ENCODE measurements around the gene UBR2.
"Not testable (repeated sequence)": the region's sequence is repeated elsewhere in the genome, so short reads cannot be mapped to it uniquely, and the experiment has no call there.

The UBR2 gene

GRCh38 chr6:42619963-42620362, 56.1 kb downstream of the UBR2 start:
- no peak for DNase-seq

DNA sequence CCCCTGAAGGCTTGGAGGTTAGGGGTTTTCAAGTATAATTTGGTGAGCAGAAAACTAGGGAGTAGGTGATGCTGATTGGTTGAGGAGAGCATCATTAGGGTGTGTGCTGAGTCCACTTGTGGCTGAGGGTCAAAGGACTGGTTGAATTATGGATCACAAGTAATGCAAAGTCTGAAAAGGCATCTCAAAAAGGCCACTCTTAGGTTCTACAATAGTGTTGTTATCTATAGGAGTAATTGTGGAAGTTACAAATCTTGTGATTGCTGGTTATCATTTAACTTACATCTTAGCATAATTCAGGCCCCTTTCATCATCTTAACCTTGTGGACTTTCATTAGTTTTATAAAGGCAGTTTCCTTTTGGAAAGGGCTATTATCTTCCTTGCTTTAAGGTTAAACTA, 60.8 kb downstream of the UBR2 start:
- DNase-seq, result no peak

DNA sequence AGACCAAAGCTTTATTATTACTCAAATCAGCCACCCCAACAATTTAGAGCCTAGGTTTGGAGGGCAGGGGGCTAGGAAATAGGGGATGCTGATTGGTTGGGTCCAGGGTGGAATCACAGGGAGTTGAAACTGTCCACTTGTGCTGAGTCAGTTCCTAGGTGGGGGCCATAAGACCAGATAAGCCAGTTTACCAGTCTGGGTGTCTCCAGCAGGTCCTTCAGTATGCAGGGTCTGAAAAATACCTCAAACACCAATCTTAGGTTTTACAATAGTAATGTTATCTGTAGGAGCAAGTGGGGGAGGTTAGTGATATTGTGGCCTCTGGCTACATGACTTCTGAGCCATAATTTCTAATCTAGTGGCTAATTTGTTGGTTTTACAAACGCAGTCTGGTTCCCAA, 63.2 kb downstream of the UBR2 start:
- no peak for DNase-seq

- DNase-seq, result peak; percentile 2
Observed at GRCh38 chr6:42627674-42628073, 63.8 kb downstream of the UBR2 start.

- DNase-seq, result no peak
Observed at GRCh38 chr6:42628604-42629003, 64.8 kb downstream of the UBR2 start.

DNA sequence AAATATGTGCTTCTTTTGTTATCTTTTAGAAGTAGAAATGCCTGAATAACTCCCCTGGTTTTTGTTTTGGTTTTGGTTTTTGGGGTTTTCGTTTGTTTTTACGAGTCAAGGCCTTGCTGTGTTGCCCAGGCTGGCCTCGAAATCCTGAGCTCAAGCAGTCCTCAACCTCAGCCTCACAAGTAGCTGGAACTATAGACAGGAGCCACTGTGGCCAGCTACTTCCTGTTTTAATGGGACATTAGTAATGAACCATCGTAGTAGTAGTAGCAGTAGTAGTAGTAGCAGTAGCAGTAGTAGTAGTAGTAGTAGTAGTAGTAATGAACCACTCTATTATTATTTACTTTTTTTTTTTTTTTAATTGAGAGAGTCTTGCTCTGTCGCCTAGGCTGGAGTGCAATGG, 66.0 kb downstream of the UBR2 start:
- no peak for DNase-seq

DNA sequence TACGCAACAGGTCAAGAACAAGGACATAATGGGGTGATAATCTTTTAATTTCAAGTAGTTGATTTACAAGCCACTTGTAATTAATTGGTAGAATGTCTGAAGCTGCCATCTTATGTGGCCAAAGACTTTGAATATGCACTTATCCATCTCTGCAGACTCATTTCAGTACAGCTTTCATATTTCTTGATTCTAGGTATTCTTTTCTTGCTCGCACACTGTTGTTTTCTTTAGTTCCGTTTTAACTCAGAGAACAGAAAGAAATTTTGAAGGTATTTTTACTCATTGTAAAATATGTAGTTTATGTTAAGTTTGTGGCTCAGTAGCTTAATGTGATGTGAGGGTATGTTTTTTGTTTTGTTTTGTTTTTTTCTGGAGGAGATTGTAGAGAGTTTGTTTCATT, 73.9 kb downstream of the UBR2 start:
- no peak for DNase-seq

- no peak for DNase-seq
Observed at GRCh38 chr6:42642794-42643193, 79.0 kb downstream of the UBR2 start.

GRCh38 chr6:42644211-42644610, 80.4 kb downstream of the UBR2 start:
- no peak for DNase-seq

DNA sequence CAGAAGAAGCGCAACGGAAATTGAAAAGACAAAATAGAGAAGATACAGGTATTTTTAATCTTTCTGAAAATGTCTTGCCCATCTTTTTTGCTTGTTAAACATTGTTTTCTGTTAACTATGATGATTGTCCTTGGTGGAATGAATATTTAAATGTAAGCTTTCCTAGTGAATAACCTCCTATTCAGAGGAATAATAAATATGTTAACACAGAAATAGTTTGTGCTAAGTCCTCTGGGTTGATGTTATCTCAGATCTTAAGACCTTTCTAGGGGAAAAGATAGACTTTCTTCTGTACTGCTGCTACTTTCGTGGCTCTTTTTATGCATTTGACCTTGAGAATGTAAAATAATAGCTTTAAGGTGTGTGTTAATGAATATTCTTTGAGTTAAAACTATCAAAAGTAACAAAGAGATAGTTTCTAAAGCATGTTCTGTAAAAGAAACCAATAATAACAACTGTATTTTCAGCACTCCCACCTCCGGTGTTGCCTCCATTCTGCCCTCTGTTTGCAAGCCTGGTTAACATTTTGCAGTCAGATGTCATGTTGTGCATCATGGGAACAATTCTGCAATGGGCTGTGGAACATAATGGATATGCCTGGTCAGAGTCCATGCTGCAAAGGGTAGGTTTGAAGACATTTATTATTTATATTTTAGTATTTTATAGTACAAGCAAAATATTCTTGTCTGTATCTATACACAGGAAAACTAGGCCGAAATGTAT, 88.4 kb downstream of the UBR2 start:
- DNase-seq, result no peak

DNA sequence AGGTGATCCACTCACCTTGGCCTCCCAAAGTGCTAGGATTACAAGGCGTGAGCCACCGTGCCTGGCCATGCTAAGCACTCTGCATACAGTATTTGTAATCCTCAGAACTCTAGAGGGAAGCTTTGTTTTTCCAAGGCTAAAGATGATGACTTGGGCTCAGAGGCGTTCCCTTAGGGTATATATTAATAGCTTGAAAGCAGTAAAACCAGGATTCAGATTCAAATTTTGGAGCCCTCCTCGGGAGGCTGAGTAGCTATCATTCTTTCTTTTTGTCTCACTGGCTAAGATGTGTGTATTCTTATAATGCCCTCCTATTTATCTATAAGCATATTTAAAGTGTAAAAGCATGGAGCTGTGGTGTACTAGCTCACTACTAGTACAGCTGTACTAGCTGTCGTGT, 90.0 kb downstream of the UBR2 start:
- no peak for DNase-seq

GRCh38 chr6:42659806-42660205, 96.0 kb downstream of the UBR2 start:
- DNase-seq, result no peak

DNA sequence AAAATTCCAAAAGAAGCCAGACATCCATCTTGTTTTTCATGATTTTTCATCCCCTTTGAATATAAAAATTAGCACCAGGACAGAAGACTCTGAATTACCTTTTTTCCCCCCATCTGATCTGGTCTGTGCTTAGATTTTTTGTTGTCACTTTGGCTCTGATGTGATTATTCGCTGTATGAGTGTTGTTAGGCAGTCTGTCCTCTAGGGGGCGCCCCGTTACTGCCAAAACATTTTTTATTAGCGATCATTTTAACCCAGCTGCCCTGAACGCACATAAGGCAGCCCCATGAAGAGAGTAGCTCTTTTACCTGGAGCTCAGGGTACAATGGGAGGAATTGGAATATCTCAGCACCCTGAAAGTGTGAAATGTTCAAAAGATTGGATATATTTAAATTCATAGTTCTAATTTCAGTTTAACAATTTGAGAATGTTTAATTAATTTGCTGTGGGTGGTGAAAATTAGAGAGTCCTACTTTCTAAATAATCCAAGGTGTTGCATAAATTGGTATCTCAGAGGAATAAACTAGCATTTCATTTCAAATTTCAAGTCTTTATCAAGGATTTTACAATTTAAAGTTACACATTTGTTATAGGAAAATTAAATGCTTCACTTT, 97.8 kb downstream of the UBR2 start:
- peak; percentile 75 for DNase-seq

DNA sequence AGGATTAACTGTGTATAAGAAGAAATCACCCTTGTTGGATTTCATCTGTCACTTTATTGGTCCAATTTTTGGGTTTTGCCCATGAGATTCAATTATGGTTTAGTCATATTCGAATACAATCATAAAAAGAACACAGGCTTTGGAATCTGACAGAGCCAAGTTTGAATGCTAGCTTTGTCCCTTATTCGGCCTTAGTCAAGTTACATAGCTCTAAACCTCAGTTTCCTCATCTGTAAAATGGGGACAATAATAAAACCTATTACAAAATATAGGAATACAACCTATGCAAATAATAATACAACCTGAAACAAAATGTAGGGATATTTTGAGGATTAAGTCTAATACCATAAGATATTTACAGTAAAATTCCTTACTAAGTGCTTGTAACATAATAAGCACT, 100.9 kb downstream of the UBR2 start:
- no peak for DNase-seq

- not testable (repeated sequence) for DNase-seq
Observed at GRCh38 chr6:42674368-42674767, 110.5 kb downstream of the UBR2 start.

DNA sequence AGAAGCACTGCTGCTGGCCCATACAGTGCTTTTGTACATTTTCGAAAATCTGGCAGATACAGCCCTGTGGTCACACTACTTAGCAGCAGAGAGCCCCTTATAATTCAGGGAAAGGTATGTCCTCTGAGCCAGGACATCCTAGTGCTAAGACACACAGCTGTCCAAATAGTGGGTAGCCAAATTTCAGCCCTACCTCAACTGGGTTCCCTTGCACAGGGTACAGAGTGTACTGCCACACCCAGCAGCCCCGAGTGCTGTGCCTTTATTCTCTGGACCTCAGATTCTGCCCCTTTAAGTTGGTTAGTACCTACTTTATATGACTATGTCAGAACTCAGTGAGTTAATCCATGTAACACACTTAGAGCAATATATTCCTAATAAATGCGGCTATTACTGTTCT, 111.0 kb downstream of the UBR2 start:
- no peak for DNase-seq

DNA sequence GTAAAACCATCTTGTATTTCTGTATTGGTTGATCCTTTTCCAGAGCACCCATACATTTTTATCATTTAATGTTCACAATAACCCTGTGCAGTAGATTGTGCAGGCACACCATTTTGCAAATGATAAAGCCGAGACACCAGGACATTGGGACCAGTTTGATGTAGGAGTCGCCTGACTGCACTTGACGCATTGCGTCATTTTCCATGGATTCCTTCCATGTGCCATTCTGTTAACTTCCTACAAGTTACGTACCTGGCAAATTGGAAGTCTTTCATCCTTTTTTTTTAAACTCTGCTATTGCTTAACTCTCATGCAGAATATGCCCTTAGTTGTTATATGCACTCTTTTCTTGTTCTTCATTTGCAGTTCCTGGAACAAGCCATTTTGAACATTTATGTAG, 115.5 kb downstream of the UBR2 start:
- no peak for DNase-seq

DNA sequence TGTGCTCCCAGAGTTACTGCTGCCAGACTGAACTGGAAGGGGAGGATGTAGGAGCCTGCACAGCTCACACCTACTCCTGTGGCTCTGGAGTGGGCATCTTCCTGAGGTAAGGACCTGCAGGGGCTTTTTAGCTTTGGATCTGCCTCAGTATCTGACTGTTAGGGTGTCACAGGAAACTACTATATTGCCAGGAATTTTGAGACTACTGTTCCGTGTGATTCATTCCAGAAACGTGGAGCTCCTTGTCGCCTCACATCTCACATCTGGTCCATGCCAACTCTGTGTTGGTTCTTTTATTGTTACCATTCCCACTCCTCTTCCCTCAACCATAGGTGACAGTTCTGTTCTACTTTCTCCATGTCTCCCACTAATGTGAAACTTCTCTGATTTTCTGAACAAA, 124.5 kb downstream of the UBR2 start:
- DNase-seq, result no peak

- no peak for DNase-seq
Observed at GRCh38 chr6:42689371-42689770, 125.5 kb downstream of the UBR2 start.

- no peak for DNase-seq
Observed at GRCh38 chr6:42690151-42690702, 126.4 kb downstream of the UBR2 start.

DNA sequence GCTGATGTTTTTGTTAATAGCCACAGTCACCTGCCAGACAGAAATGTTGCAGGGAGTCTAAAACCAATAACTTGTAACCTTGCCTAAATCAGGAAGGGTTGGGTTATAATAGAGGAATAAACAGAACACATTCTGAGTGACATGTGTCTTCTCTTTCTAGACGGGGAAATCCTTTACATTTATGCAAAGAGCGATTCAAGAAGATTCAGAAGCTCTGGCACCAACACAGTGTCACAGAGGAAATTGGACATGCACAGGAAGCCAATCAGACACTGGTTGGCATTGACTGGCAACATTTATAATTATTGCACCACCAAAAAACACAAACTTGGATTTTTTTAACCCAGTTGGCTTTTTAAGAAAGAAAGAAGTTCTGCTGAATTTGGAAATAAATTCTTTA, 127.0 kb downstream of the UBR2 start:
- DNase-seq, result no peak

- peak; percentile 50 for DNase-seq
Observed at GRCh38 chr6:42692137-42692911, 128.5 kb downstream of the UBR2 start.

DNA sequence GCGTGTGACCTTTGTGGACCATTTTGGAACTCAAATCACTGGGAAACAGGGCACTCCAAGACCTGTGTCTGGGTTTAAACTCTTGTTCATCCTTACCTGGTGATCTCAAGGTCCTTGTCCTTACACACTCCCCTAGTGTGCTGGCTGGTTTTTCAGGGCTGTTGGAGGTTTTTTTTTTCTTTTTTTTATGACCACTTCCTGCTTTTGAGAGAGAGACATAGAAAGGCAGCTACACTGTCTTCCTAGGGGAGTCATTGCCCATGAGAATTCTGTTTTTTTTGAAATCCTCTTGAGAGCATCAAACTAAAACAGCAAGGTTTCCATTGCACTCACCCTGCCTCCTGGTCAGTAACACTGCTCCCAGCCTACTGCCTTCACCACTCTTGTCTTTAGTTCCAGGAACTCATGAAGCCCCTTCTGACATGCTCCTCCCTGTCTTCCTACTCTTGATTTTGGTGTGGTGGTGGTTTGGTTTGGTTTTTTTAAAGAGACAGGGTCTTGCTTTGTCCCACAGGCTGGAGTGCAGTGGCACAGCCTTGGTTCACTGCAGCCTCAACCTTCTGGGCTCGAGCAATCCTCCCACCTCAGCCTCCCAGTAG, 130.0 kb downstream of the UBR2 start:
- peak; percentile 10 for DNase-seq
